GM18508 (cell line): Measurements from ENCODE around the gene SLC31A2.
"Not testable (repeated sequence)": the region's sequence is repeated elsewhere in the genome, so short reads cannot be mapped to it uniquely, and the experiment has no call there.

Source experiments
- ATAC-seq: cut with Tn5 transposase; IDR thresholded peaks from one replicate; pipeline ENCODE4 v1.9.1; 2021; ENCODE audit warnings: moderate number of reproducible peaks; ENCODE audit not compliant: insufficient read depth, unreplicated experiment

The SLC31A2 gene

DNA sequence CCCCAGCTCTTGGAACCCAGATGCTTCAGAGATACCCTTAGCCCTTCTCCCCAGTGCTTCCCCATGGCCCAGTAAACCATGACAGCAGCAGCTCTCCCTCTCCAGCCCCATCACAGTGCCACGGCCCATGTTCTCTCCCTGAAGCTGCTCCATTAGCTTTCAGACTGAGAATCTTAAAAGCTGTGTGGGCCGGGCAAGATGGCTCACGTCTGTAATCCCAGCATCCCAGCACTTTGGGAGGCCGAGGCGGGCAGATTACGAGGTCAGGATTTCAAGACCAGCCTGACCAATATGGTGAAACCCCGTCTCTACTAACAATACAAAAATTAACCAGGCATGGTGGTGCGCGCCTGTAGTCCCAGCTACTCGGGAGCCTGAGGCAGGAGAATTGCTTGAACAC is 1.2 kb upstream of the SLC31A2 start:
- ATAC-seq, result not testable (repeated sequence)

DNA sequence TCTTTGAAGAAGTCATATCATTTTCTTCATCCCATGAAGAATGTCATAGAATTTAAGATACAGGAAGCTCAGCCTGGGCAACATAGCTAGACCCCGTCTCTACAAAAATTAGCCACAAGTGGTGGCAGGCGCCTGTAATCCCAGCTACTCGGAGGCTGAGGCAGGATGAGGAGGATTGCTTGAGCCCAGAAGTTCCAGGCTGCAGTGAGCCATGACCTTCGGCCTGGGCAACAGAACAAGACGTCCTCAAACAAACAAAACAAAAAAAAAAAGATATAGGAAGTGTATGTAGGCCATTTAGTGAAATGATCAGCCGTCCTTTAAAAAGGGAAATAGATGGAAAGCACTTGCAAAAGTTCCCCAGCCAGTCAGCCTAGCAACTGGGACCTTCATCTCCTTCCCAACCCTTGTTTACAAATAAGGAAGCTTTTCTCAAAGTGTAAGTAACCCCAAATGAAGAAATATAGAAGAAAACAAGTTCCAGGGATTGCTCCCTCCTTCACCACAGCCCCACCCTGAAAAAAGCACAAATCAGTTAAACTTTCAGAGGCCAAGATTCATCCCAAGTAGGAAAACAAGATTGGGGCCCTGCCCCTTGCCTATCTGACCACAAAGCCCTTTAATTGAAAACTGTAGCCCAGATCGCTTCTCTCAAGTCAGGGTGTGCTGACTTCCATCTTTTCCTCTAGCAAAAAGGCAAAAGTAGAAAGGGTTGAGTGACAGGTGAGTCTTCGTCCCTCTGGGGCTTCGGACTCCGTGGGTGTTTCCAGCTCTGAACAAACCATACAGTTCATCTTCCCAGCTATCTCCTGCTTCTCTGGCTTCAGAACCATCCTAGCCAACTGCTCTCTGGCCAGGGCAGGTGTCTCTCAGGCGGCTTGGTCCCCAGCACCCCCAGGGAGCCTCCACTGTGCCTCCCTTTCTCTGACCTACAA is 1.2 kb downstream of the SLC31A2 start:
- no peak for ATAC-seq

DNA sequence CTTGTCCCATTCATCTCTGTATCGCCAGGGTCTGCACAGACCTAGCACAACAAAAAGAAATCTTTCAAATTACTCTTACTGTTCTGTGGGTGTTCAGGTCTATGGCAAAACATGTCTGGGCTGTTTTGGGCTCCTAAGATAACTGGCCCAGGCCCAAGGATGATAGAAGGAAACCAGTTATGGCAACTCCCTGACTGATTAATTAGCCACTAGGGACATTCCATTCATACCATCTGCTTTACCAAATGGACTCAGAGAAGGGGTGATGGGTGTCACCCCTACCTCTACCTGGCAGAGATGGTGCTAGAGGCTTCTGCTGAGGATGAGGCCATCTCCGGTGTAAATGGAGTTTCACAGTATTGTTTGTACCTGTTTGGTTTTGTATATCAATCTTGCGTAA is 1.9 kb downstream of the SLC31A2 start:
- ATAC-seq, result no peak

DNA sequence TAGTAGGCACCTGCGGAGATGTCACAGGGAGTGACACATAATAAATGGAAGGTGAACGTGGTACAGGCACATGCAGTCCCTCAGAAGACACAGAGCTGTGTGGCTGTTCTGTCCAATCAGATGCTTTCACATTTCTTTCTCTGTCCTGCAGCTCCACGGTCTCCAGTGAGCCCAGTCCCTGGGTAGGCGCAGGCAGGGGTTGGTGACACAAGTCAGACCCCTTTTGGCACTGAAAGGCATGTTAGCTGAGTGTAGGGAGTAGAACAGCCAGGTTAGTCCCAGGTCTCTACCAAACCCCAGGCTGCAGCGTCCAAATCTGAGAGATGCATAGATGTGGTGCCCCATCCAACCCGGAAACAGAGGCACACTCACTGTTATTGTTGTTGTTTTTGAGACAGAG is 2.8 kb downstream of the SLC31A2 start:
- ATAC-seq, result no peak

DNA sequence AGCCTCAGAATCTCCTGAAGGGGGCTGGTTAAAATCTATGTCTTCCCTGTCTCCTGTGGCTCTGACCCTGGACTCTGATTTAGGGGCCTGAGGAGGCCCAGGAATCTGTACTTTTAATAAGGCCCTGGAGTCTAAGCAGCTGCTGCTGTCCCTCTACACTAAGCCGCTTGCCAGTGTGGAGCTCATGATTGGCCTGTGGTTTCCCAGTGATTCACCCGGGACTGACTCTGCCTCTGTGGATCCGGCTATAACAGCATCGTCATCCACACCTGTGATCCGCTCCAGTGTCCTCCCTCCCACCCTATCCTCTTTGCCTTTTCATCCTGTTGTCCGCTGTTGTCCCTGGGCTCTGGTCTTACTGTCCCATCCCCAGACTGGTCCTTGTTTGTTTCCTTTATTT is 3.7 kb downstream of the SLC31A2 start:
- no peak for ATAC-seq

DNA sequence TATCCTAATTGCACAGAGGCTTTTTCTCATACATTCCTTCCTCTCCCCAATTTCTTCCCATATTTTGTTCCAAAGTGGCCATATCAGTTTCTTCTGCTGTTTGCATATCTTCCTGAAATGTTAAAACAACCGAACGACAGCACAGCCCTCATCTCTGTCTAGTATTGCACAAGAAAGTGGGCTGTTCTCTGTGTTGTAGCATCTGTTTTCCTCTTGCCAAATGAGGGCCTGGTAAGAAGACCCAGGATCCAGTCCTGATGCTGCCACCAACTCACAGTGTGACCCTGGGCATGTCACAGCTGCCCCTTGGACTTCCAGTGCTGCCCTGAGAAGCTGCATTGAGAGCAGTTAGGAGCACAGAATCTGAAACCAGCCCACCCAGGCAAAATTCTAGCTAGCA is 4.1 kb downstream of the SLC31A2 start:
- ATAC-seq, result no peak

DNA sequence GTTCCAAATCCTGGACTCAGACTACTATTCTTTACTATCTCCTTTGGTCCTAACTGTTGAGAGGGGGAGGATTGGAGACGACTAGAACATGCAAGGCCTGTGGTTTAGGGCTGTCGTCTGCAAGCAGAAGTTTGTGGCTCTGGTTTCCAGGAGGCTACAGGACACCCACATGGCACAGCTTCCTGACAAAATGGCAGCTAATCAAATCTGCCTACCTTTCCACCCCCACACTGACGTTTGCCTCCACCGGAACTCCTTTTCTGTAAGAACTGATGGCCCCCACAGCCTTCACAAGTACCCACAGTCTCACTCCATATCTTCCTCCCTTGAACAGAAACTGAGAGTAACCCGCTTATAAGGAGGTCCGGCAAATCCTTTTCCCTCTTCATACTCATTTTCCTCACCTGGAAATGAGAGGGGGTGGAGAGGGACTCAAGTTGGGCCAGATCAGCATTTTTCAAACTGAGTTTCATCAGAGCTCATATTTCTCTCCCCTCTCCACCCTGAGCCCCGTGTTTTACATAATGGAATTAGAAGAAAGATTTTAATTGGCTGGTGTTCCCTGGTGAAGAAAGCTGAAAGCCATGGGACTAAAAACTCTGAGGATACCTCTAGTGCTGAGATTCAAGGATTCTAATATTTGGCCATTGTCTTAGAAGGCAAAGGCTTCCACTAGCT is 5.2 kb downstream of the SLC31A2 start:
- ATAC-seq, result no peak

DNA sequence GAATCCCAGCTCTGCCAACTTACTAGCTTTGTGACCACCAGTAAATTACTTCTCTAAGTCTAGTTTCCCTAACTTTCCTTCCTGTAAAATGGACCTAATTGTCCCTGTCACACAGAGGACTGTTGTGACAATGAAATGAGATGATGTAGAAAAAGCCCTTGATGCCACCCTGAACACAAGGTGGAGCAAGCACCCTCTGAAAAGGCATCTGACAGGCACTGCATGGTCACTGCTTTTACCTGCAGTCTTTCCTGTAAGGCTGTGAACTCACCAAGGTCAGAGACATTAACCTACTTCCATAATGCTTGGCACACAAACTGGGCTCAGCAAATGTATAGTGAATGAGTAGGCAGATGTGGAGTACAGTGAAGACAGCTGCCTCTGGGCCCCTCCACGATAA is 6.1 kb downstream of the SLC31A2 start:
- ATAC-seq, result no peak

DNA sequence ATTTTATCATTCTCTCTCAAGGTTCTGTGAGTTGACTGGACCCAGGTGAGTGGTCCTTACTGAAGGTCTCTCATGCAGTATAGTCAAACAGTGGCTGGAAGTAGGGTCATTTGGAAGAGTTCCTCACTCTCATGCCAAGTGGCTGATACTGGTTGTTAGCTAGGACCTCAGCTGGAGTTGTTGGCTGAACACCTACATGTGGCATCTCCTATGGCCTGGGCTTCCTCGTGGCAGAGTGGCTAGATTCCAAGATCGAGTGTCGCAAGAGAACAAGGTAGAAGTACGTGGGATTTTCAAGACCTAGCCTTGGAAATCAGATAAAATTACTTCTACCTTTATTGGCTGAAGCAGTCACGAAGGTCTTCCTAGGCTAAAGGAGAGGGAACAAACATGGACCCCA is 7.6 kb downstream of the SLC31A2 start:
- no peak for ATAC-seq

DNA sequence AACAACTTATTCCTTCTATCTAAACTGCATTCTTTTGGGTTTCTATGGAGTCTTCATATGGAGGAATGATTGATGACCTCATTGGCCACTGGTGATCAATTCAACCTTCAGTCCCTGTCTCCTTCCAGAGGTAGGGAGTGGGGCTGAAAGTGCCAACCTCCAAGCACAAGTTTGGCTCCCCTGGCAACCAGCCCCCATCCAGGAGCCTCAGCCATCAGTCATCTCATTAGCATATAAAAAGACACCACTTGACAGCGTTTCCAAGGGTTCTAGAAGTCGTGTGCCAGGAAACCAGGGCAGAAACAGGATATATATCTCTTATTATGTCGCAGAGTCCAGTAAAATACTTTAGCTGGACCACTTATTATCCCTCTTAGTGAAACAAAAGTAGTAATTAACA is 9.8 kb downstream of the SLC31A2 start:
- no peak for ATAC-seq

DNA sequence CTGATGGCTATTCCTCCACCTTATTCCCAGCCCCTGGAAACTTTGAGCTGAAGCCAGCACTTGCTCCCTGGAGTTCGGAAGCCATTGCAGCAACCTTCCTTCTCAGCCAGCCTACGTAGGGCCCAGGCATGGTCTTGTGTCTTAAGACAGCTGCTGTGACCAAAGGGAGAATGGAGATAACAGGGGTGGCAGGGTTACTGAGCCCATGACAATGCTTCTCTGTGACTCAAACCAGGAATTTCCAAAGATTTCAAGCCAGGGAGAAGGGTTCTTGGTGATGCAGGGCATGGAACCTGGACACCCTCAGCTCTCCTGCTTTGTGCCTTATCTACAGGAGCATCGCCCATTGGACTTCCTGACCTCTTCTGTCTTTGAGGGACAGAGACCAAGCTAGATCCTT is 12.2 kb downstream of the SLC31A2 start:
- no peak for ATAC-seq

DNA sequence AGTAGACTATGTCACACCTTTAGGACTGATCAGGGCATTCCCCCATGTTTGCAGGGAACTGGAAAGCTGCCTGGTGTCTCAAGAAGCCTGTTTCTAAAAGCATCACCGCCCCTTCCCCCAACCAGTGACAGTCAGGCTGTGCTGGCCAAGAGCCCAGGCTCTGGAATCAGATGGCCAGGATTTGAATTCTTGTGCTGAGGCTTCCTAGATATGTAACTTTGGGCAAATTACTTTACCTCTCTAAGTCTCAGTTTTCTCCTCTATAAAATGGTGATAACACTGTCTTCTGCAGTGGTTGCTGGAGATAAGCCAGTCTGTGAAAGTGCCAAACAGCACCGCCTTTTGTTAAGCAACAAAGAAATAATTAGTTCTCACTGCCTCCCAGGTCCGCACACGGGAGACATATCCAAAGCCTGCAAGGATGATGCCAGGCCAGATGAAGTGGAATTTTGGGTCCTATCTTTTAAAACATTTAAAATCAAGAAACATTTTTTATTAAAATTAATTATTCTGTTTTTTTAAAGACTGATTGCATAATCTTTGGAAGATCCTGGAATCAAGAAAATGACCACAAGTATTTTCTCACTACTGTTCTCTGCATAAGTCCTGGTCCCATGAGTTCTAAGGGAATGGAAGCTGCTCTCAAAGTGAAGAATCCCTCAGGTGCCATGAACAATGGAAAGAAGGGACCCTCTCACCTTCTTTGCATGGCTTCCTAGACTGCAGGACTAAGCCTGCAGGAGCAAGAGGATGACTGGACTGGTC is 13.9 kb downstream of the SLC31A2 start:
- no peak for ATAC-seq

DNA sequence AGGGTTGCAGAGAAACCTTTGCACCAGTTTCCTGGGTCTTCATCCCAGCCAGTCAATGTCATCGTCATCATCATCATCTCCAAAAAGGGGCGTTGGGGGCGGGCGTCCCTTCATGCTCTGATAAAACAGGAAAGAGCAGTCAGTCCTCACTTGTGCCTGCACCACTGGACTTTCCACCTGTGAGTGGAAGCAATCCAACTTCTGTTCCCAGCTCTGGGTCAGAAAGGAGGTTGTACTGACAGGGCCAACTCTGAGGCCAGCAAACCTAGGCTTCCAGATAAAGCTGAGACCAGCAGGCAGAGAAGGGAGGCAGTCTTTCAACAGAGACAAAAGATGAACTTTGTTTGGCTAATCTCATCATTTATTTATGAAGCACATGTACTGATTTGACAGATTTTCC is 15.2 kb downstream of the SLC31A2 start:
- ATAC-seq, result no peak

DNA sequence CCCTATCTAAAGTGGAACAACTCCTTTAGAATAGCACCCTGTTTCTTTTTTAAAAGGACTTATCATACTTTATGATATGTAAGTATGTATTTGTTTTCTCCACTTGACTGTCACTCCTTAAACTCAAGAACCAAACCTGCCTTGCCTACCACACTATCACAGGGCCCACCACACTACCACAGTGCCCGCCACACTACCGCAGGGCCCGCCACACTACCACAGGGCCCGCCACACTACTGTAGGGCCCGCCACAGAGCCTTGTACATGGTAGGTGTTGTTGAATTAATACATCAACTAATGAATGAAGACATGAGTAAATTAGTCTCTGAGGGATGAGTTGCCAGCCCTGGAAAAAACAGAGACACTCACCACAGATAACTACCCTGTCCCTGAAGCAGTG is 18.0 kb downstream of the SLC31A2 start:
- no peak for ATAC-seq

DNA sequence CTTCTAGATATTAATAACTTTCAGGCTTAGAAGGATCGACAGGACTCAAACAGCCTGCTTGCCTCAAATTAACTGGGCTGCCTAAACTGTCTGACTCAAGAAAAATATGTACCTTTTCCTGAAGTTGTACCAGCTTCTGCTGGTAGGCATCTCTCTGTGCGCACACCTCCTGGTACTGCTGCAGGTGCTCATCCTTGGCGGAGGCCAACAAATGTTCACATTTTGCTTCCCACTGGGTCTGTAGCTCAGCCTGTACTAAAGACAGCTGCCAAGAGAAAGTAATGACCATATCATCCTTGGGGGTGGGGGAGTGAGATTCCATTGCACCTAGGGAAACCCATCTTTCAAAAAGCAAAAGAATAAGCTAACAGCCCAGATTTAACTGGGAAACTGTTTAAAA is 22.5 kb downstream of the SLC31A2 start:
- ATAC-seq, result no peak

DNA sequence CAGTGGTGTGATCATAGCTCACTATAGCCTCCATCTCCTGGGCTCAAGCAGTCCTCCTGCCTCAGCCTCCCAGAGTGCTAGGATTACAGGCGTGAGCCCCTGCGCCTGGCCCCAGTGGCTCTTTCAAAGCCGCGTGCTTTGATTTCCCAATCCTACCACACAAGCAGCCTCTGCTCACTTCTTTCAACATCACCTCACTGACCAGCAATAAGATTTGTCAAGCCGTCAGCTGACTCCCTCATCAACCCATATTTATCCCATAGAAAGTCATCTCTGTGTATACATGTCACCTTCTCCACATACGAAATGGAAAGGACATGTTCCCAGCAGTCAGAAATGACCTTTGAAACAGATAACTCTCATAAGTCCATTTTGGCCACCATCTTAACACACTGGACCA is 26.0 kb downstream of the SLC31A2 start:
- no peak for ATAC-seq

DNA sequence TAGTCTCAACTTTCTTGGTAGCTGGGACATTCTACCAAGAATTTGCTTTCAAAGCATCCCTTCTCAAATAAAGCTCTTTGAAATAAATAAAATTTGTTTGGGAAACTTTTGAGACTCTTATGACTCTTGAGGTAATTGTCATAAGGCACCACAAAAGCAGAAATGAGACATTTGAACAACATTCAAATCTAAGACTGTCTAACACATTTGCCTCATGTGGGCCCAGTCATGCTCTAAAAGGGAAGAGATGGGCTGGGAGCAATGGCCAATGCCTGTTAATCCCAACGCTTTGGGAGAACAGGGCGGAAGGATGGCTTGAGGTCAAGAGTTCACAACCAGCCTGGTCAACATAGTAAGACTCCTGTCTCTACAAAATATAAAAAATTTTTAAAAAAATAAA is 26.4 kb downstream of the SLC31A2 start:
- no peak for ATAC-seq

DNA sequence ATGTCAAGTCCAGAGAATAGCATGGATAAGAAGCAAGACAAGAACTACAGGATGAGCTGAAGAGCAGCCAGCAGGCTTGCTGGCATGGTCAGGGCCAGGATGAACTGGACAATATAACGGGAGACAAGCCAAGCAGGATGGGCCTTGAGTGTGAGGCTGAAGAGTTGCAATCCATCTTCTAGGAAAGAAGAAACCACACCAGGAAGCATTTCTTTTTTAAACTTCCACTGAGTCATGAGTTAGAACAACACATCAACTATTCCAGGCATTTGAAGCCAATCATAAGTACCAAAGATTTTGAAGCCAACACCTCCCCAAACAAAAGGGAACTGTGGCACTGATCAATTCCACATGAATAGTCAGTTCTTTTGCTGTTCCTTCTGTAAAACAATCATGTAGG is 27.3 kb downstream of the SLC31A2 start:
- no peak for ATAC-seq

DNA sequence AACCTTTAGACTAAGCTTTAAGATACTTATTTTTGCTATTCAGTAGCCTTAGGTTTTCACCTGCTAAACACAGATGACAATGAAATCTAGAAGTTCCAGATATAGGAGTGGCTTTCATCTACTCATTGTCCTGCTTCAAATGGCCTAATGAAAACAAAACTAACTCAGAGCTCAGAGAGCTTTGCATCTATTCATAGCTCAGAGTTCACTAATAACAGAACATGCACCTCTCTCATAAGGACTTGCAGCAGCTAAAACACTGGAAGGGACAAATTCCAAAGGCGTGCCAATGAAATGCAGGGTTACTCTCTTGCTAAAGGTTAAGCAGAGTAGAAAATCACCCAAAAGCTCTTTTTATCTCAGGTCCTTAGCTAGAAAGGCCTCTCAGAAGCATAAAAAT is 29.0 kb downstream of the SLC31A2 start:
- no peak for ATAC-seq

DNA sequence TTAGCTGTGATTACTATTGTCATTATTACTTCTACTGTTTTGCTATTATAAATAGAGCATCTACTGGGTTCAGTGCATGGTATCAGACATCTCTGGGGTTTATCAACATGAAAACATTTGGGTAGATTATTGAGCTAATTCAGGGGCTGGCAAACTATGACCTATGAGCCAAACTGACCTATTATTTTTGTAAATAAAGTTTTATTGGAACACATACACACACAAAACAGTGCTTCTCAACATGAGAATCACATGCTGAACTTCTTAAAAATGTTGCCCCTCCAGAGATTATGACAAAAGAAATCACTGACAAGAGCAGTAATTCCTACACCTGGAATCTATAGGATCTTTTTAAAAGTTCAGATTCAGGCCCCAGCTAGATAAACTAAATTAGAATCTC is 30.4 kb downstream of the SLC31A2 start:
- no peak for ATAC-seq

DNA sequence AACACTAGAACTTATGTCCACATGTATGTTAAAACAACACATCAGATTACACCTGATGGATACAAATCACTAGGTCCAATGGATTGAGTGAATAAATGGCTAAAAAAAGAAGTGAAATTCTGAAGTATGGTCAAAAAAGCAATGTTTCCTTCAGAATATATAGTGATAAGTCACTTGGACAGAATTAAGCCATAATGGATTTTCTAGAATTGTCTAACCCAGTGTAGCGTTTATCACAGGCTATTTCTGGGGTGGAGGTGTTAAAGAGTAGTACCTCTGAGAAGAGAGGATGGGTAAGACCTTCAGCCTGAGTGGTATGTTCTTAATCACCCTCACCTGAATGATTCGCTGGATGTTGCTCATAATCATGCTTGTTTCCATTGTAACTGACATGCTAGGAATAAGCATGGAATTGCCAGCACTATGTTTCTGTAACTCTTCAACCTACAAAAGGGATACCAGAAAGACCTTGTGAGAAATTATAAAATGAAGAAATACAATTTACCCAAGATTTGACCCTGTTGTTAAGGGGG is 33.2 kb downstream of the SLC31A2 start:
- no peak for ATAC-seq
